IMR-90 (cell line): Measurements from ENCODE around the gene AHR. TPM values are rescaled to one million over a fixed set of nuclear protein-coding genes. Genes with fewer than 3 reads are reported as not detected.

Experiments used
- ATAC-seq: fragments of 200-7000 bp; cut with Tn5 transposase; 2 replicates; pipeline ENCODE4 v1.9.1; 2020; ENCODE audit warnings: low read depth, mild to moderate bottlenecking, moderate library complexity
- BruUV-seq: library from RNA; stranded (reverse); fragments of 400-500 nt; replicated peaks from 2 replicates; lab custom pipeline; 2021; lab: Mats Ljungman, UMichigan
- CTCF ChIA-PET: fragments of 300-600 bp; formaldehyde crosslinking; extraction: SDS; loops from one replicate; lab custom pipeline; 2021; ENCODE audit warnings: antibody characterized with exemption; lab: Yijun Ruan, JAX
- POLR2A ChIA-PET: fragments of 300-600 bp; sonication (Branson Sonifier 250); formaldehyde crosslinking; loops from one replicate; lab custom pipeline; 2022; ENCODE audit warnings: antibody characterized with exemption; ENCODE audit not compliant: unreplicated experiment; lab: Charles Lee
- DNase-seq: peaks from one replicate; pipeline ENCODE4 v3.0.0; 2013
- H2AFZ ChIP-seq: replicated peaks from 2 replicates; pipeline ENCODE3; 2013; ENCODE audit warnings: low read length, mild to moderate bottlenecking; ENCODE audit not compliant: poor library complexity
- H2AK5ac ChIP-seq: 2 replicates; pipeline ENCODE4 v1.6.1; 2013; ENCODE audit warnings: low read depth, low read length, inconsistent platforms
- H2AK9ac ChIP-seq: replicated peaks from 2 replicates; pipeline ENCODE3; 2013; ENCODE audit warnings: mild to moderate bottlenecking, low read depth, low read length, moderate library complexity; ENCODE audit not compliant: poor library complexity
- H2BK120ac ChIP-seq: 2 replicates; pipeline ENCODE4 v1.6.1; 2013; ENCODE audit warnings: low read depth, low read length, inconsistent platforms
- H2BK15ac ChIP-seq: 3 replicates; pipeline ENCODE4 v1.6.1; 2013; ENCODE audit warnings: low read depth, low read length, inconsistent platforms
- H2BK20ac ChIP-seq: 2 replicates; pipeline ENCODE4 v1.6.1; 2013; ENCODE audit warnings: low read depth, mild to moderate bottlenecking, inconsistent platforms, low read length, moderate library complexity
- H2BK5ac ChIP-seq: 2 replicates; pipeline ENCODE4 v1.6.1; 2013; ENCODE audit warnings: mild to moderate bottlenecking, low read depth, low read length, inconsistent platforms; ENCODE audit not compliant: poor library complexity, severe bottlenecking
- H3K14ac ChIP-seq: replicated peaks from 2 replicates; pipeline ENCODE4 v1.6.1; 2013; ENCODE audit warnings: low read depth, low read length, inconsistent platforms
- H3K18ac ChIP-seq: 2 replicates; pipeline ENCODE4 v1.6.1; 2013; ENCODE audit warnings: low read depth, low read length, control low read depth
- H3K23ac ChIP-seq: 2 replicates; pipeline ENCODE4 v1.6.1; 2013; ENCODE audit warnings: low read depth, low read length, inconsistent platforms
- H3K27ac ChIP-seq: 2 replicates; pipeline ENCODE4 v1.5.1; 2013; ENCODE audit warnings: mild to moderate bottlenecking, control low read depth, low read length; ENCODE audit not compliant: insufficient read depth
- H3K27me3 ChIP-seq: 2 replicates; pipeline ENCODE4 v1.6.1; 2013; ENCODE audit warnings: low read length; ENCODE audit not compliant: control insufficient read depth, insufficient read depth
- H3K36me3 ChIP-seq: 2 replicates; pipeline ENCODE4 v1.6.1; 2013; ENCODE audit warnings: low read length, mixed read lengths; ENCODE audit not compliant: control insufficient read depth, insufficient read depth
- H3K4ac ChIP-seq: 2 replicates; pipeline ENCODE4 v1.6.1; 2013; ENCODE audit warnings: low read depth, low read length, inconsistent platforms
- H3K4me1 ChIP-seq: 2 replicates; pipeline ENCODE4 v1.6.1; 2013; ENCODE audit warnings: low read length, mixed read lengths; ENCODE audit not compliant: control insufficient read depth, insufficient read depth
- H3K4me2 ChIP-seq: 2 replicates; pipeline ENCODE4 v1.6.1; 2013; ENCODE audit warnings: low read depth, mild to moderate bottlenecking, control low read depth, low read length, moderate library complexity
- H3K4me3 ChIP-seq: 2 replicates; pipeline ENCODE4 v1.5.1; 2013; ENCODE audit warnings: low read depth, mild to moderate bottlenecking, control low read depth, low read length, moderate library complexity; ENCODE audit not compliant: insufficient read depth
- H3K56ac ChIP-seq: 2 replicates; pipeline ENCODE4 v1.6.1; 2013; ENCODE audit warnings: low read length, inconsistent platforms; ENCODE audit not compliant: insufficient read depth; ENCODE audit errors: extremely low read depth
- H3K79me1 ChIP-seq, 2 experiments: 2 replicates each; pipeline ENCODE4 v1.6.1; 2013; ENCODE audit warnings: low read length in 2 of 2, inconsistent platforms in 1 of 2, low read depth in 1 of 2
- H3K9ac ChIP-seq: 2 replicates; pipeline ENCODE4 v1.6.1; 2013; ENCODE audit warnings: low read depth, low read length, control low read depth
- H3K9me1 ChIP-seq: 2 replicates; pipeline ENCODE4 v1.6.1; 2013; ENCODE audit warnings: low read length, inconsistent platforms; ENCODE audit not compliant: insufficient read depth
- H3K9me3 ChIP-seq: 2 replicates; pipeline ENCODE4 v1.6.1; 2013; ENCODE audit warnings: low read length; ENCODE audit not compliant: control insufficient read depth, insufficient read depth
- H4K20me1 ChIP-seq: 2 replicates; pipeline ENCODE4 v1.6.1; 2013; ENCODE audit warnings: low read length, inconsistent platforms; ENCODE audit not compliant: insufficient read depth
- H4K5ac ChIP-seq: 2 replicates; pipeline ENCODE4 v1.6.1; 2013; ENCODE audit warnings: mild to moderate bottlenecking, low read depth, low read length, control low read depth
- H4K8ac ChIP-seq, 2 experiments: 2 replicates each; pipeline ENCODE4 v1.6.1; 2013; ENCODE audit warnings: low read depth in 2 of 2, low read length in 2 of 2, control low read depth in 1 of 2, inconsistent platforms in 1 of 2
- H4K91ac ChIP-seq: 2 replicates; pipeline ENCODE4 v1.6.1; 2013; ENCODE audit warnings: low read depth, low read length, inconsistent platforms; ENCODE audit not compliant: insufficient read depth
- BHLHE40 ChIP-seq: fragments of 150-350 bp; IDR thresholded peaks from 2 replicates; pipeline ENCODE4 v1.6.1; 2016; ENCODE audit warnings: mild to moderate bottlenecking, low read depth, low read length
- CEBPB ChIP-seq: IDR thresholded peaks from 2 replicates; pipeline ENCODE4 v1.6.1; 2012; ENCODE audit warnings: low read depth, low read length, improper control_type of control experiment
- CHD1 ChIP-seq: IDR thresholded peaks from 2 replicates; pipeline ENCODE4 v1.6.1; 2012; ENCODE audit warnings: low read depth, low read length, improper control_type of control experiment
- CTCF ChIP-seq: conservative IDR thresholded peaks from 2 replicates; pipeline ENCODE4 v1.5.1; 2012; ENCODE audit warnings: mild to moderate bottlenecking, low read depth, low read length, improper control_type of control experiment
- ELK1 ChIP-seq: fragments of 150-350 bp; IDR thresholded peaks from 2 replicates; pipeline ENCODE4 v1.6.1; 2016; ENCODE audit warnings: low read depth, mild to moderate bottlenecking, low read length, moderate library complexity, borderline replicate concordance
- FOS ChIP-seq: fragments of 150-350 bp; IDR thresholded peaks from 2 replicates; pipeline ENCODE4 v1.6.1; 2016; ENCODE audit warnings: low read depth, low read length
- MAFK ChIP-seq: IDR thresholded peaks from 2 replicates; pipeline ENCODE4 v1.6.1; 2012; ENCODE audit warnings: low read depth, low read length, improper control_type of control experiment
- MAZ ChIP-seq: IDR thresholded peaks from 2 replicates; pipeline ENCODE4 v1.6.1; 2012; ENCODE audit warnings: low read depth, mild to moderate bottlenecking, low read length, improper control_type of control experiment, moderate library complexity, borderline replicate concordance
- NFE2L2 ChIP-seq: fragments of 150-350 bp; IDR thresholded peaks from 2 replicates; pipeline ENCODE4 v1.6.1; 2016; ENCODE audit warnings: low read depth, mild to moderate bottlenecking, low read length
- POLR2A ChIP-seq: IDR thresholded peaks from 2 replicates; pipeline ENCODE4 v1.6.1; 2012; ENCODE audit warnings: mild to moderate bottlenecking, low read depth, low read length
- RAD21 ChIP-seq: IDR thresholded peaks from 2 replicates; pipeline ENCODE4 v1.6.1; 2012; ENCODE audit warnings: low read length, improper control_type of control experiment
- RCOR1 ChIP-seq: IDR thresholded peaks from 2 replicates; pipeline ENCODE4 v1.6.1; 2012; ENCODE audit warnings: mild to moderate bottlenecking, low read length, improper control_type of control experiment; ENCODE audit not compliant: insufficient replicate concordance
- RFX5 ChIP-seq: IDR thresholded peaks from 2 replicates; pipeline ENCODE4 v1.8.0; 2012; ENCODE audit warnings: low read depth, mild to moderate bottlenecking, low read length, moderate library complexity
- SMC3 ChIP-seq: fragments of 150-350 bp; IDR thresholded peaks from 2 replicates; pipeline ENCODE4 v1.6.1; 2016; ENCODE audit warnings: low read depth, mild to moderate bottlenecking, antibody characterized with exemption, low read length, moderate library complexity
- USF2 ChIP-seq: fragments of 150-350 bp; IDR thresholded peaks from 2 replicates; pipeline ENCODE4 v1.6.1; 2017; ENCODE audit warnings: mild to moderate bottlenecking, antibody characterized with exemption, low read length, low read depth
- WGBS, 2 experiments: methylation state at CpG; one replicate each; pipeline versions ENCODE4 v1.1.5 to v1.1.7; 2013; ENCODE audit warnings: missing lambda C conversion rate in 2 of 2; ENCODE audit not compliant: insufficient read length in 1 of 2; ENCODE audit errors: extremely low coverage in 2 of 2; 5-methylcytosine and 5-hydroxymethylcytosine counted together
- dilution Hi-C: fragments of 300-500 bp; cut with HindIII; formaldehyde crosslinking; loops from one replicate; pipeline ENCODE4 v1.14.3; 2018; ENCODE audit warnings: low sequenced_read_pairs; ENCODE audit not compliant: unreplicated experiment
- in situ Hi-C: fragments of 300-500 bp; cut with MboI; formaldehyde crosslinking; loops from 3 replicates; pipeline ENCODE4 v1.14.3; 2019; ENCODE audit warnings: low sequenced_read_pairs, inconsistent platforms, mixed read lengths
- intact Hi-C: fragments of 100-400 bp; cut with micrococcal nuclease; formaldehyde crosslinking; loops from 2 replicates; pipeline ENCODE4 v1.10.0; 2022
- polyA plus RNA-seq, 3 experiments: library from polyadenylated mRNA; depleted of rRNA; stranded (reverse); fragments of >200 nt; gene quantifications; 2 replicates each; pipeline ENCODE4 v1.2.3, GENCODE V29; 2012; ENCODE audit warnings: low replicate concordance in 1 of 3
- total RNA-seq: library from RNA; depleted of rRNA; stranded (reverse); fragments of >200 nt; gene quantifications from 2 replicates; pipeline ENCODE4 v1.2.3, GENCODE V29; 2012

The AHR gene
- total and polyA plus RNA-seq, 2 of the 4 experiments (the other 2 are of a cell fraction): 6.9 to 55.2 TPM

GRCh38 chr7:17370901-17371585 is 72.6 kb downstream of the AHR start:
- Histone ChIP-seq H3K14ac (peak overlapping the region; percentile 96), H2AFZ (peak overlapping the region; percentile 72), H3K9me3 (no peaks in the 10 kb centered on the region), H3K79me1 (peaks cover 0 to 5% of the 10 kb centered on the region in 2 experiments; a peak in 1 of 4 replicates), H3K23ac (peak overlapping the region; percentile 96), H2BK15ac (peak overlapping the region; percentile 87; the same call in 2 of the 3 replicates), H4K20me1 (no peaks in the 10 kb centered on the region), H2AK5ac (peak overlapping the region; percentile 90), H3K56ac (peak overlapping the region; percentile 84), H2BK20ac (peak overlapping the region; percentile 97), H3K36me3 (no peaks in the 10 kb centered on the region), H3K4me3 (no peak overlapping the region), H3K27ac (peak overlapping the region; percentile 99), H3K18ac (peak overlapping the region; percentile 99), H3K4me2 (peak overlapping the region; percentile 90), H3K4ac (peak overlapping the region; percentile 98), H3K27me3 (no peaks in the 10 kb centered on the region), H3K4me1 (peaks cover 27% of the 10 kb centered on the region), H3K9me1 (peaks cover 17% of the 10 kb centered on the region), H2BK120ac (peak overlapping the region; percentile 99), H3K9ac (peak overlapping the region; percentile 43), H2AK9ac (peak overlapping the region; percentile 86), H4K8ac (peak overlapping the region; percentile 12 to 99), H2BK5ac (peak overlapping the region; percentile 99), H4K91ac (peak overlapping the region; percentile 98), H4K5ac (peak overlapping the region; percentile 99)
- no CpG with 5 or more reads among the region's 4 CpGs for WGBS, 2 experiments
- in situ Hi-C loops: no loop called here
- ChIA-PET CTCF (interaction anchor here (0.5 to 1.4 kb wide), 5 partner anchors 71 to 1028 kb away, joined by 3 to 11 read pairs (median 6); no protein-coding TSS in a partner anchor), POLR2A (interaction anchor here (0.6 kb wide), 1 partner anchor 12 kb away, joined by 8 read pairs; no protein-coding TSS in a partner anchor)
- dilution Hi-C loops: no loop called here
- intact Hi-C loops: loop anchor here (10.0 kb wide), 1 partner anchor 1034 kb away; no protein-coding TSS in a partner anchor
- BruUV-seq: no TSS peak
- peak; percentile 2; the same call in 1 of the 2 replicates for ATAC-seq
- peak; percentile 18 for DNase-seq
- TF ChIP-seq RAD21 (no peak), POLR2A (no peak), RFX5 (no peak), RCOR1 (no peak), CTCF (no peak), FOS (no peak), USF2 (no peak), CEBPB (no peak), CHD1 (no peak), SMC3 (no peak), MAFK (no peak), NFE2L2 (no peak), MAZ (no peak), BHLHE40 (no peak), ELK1 (no peak)
